ENCODE measurements around the gene SSTR3.

The SSTR3 gene

GRCh38 chr22:37229012-37229804, 16.9 kb upstream of the SSTR3 start:
- no peak for DNase-seq (ENCODE audit: low read depth, low spot score)

GRCh38 chr22:37228106-37229011, 16.1 kb upstream of the SSTR3 start:
- DNase-seq (ENCODE audit: low read depth, low spot score) = no peak

- no peak for DNase-seq (ENCODE audit: low read depth, low spot score)
Measured at GRCh38 chr22:37226514-37226913, 14.2 kb upstream of the SSTR3 start.

DNA sequence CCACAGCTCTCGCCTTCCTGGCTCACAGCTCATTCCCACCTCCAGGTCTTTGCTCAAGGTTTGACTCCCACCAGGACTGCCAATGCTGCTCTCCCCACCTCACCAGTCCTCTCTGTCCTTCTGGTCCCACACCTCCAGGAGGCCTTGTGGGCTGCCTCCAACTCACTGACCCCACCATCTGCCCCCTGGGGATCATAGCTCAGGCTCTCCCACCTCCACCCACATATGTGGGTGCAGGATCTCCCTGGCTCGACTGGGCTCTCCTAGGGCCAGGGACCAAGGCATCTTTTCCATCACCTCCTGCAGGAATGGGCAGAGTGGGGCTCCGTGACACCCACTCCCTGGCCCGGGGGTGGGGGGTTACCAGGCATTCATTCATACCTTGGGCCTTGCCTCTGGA, 13.8 kb upstream of the SSTR3 start:
- no peak for DNase-seq (ENCODE audit: low read depth, low spot score)

DNA sequence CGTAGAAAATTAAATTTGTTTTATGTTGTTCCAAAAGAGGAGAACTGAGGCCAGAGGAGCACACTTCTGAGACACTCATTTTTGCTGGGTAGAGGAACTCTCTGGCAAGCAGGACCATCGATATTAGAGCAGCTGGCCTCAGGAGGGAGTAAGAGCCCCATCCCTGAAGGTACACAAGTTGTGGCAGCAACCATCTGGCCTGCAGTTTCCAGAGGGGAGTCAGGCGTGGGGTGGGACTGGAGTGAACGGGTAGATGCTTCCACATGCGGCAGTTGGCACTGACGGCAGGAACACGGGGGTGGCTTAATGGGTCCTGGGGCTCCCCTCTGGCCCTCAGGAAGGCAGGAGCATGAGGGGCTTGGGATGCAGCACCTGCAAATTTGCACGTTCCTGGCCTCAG, 13.2 kb upstream of the SSTR3 start:
- no peak for DNase-seq (ENCODE audit: low read depth, low spot score)

DNA sequence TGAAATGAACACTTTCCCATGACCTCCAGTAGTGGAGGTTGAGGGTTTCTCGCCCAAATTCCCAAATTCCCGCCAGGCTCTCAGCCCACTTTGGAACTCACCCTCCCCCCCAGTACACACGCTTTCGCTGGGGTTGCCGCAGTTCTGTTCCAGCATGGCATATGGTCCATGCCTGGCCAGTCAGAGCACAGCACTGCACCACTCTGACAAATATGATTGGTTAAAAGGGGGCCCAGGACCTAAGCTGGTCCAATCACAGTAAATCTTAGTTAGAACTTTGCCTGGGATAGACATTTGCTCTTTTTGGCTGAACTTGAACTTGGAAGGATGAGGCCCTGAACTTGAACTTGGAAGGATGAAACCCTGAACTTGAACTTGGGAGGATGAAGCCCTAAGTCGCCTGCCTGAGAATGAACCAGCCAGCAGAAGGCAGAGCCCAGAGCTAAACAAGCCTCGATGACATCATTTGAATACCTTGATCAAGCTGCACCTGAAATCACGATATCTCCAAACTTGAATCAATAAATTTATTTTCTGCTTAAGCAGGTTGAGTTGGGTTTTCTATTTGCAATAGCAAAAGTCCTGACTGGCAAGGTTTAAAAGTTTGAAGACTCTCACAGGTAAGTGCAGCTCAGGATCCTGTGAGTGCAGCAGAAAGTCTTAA, 12.6 kb upstream of the SSTR3 start:
- DNase-seq (ENCODE audit: low read depth, low spot score) = no peak

GRCh38 chr22:37223965-37224551, 11.8 kb upstream of the SSTR3 start:
- DNase-seq (ENCODE audit: low read depth, low spot score) = no peak

GRCh38 chr22:37222440-37222971, 10.2 kb upstream of the SSTR3 start:
- no peak for DNase-seq (ENCODE audit: low read depth, low spot score)

DNA sequence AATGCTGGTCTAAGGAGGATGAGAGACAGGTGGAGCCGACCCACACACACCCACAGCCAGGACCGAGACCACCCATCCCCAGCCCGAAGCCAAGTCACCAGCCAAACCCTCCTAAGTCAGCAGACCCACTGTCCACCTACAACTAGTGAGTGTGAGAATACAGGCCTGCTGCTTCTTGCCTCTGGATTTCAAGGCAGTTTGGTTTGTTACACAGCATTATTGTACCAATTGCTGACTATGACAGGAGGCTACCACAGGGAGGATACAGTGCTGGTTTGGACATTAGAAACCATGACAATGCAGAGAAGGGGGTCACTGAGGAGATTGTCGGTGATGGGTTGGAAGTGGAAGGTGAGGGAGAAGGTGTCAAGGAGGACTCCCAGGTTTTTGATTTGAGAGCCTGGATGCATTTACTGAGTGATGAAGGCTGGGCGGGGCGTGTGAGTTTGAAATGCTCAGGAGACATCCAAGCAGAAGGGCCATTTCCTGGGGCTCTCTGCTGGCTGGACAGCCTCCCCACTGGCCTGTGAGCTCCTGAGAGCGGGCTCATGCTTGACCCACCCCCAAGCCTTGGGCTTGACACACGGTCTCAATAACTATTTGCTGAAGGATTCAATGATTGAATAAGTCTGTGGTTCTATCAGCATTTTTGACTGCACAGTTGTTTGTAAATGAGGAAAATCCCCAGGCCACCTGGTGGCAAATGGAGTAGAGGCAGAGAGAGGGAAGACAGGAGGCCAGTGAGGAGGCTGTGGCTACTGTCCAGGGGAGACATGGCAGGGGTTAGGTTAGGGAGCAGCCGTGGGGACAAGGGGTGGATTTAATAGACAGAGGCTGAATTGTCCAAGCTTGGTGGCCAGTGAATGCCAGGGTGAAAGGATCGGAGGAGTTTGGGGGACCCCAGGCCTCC, 9.4 kb upstream of the SSTR3 start:
- no peak for DNase-seq (ENCODE audit: low read depth, low spot score)

DNA sequence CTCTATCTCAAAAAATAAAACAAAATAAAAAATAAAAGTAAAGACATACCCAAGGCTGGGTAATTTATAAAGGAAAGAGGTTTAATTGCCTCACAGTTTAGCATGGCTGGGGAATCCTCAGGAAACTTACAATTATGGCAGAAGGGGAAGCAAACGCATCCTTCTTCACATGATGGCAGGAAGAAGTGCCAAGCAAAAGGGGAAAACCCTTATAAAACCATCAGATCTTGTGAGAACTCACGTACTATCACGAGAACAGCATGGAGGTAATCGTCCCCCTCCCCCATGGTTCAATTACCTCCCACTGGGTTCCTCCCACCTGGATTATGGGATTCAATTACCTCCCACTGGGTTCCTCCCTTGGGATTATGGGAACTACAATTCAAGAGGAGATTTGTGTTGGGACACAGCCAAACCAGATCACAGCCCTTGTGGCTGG, 8.3 kb upstream of the SSTR3 start:
- no peak for DNase-seq (ENCODE audit: low read depth, low spot score)

GRCh38 chr22:37219533-37219932, 7.3 kb upstream of the SSTR3 start:
- DNase-seq (ENCODE audit: low read depth, low spot score) = no peak

- DNase-seq (ENCODE audit: low read depth, low spot score) = no peak
Measured at GRCh38 chr22:37218771-37219411, 6.6 kb upstream of the SSTR3 start.

DNA sequence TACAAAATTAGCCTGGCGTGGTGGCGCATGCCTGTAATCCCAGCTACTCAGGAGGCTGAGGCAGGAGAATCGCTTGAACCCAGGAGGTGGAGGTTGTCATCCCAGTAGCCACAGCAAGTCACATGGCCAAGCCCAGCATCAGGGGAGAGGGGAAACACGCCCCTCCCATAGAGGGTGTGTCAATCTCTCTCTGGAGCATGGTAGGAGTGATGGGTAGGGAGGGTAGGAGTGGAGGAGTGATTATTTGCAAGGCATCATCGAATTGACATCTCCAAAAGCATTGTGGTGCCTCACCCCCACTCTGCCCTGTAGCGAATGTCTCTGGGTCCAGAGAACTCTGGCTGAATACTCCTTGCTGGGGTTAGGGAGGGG, 6.1 kb upstream of the SSTR3 start:
- no peak for DNase-seq (ENCODE audit: low read depth, low spot score)

DNA sequence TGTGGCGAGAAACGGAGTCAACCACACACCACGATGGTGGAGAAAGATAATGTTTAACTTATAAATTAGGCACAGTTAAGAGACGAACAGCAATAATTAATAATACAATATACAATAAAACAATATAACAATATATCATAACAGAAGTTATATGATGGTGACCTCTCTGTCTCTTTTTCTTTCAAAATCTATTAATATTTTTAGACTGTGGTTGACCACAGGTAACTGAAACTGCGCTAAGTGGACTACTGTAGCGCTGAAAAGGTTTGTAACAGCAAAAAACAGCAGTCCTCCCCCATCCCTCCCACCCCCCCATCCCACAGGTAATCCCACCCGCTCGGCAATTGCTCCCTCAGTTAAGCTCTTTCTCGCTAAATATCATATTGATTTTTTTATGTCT, 3.6 kb upstream of the SSTR3 start:
- DNase-seq (ENCODE audit: low read depth, low spot score) = no peak

- DNase-seq (ENCODE audit: low read depth, low spot score) = no peak
Measured at GRCh38 chr22:37214731-37215030, 2.4 kb upstream of the SSTR3 start.

GRCh38 chr22:37213941-37214730, 1.9 kb upstream of the SSTR3 start:
- DNase-seq (ENCODE audit: low read depth, low spot score) = no peak

- no peak for DNase-seq (ENCODE audit: low read depth, low spot score)
Measured at GRCh38 chr22:37213218-37213855, 1.1 kb upstream of the SSTR3 start.

DNA sequence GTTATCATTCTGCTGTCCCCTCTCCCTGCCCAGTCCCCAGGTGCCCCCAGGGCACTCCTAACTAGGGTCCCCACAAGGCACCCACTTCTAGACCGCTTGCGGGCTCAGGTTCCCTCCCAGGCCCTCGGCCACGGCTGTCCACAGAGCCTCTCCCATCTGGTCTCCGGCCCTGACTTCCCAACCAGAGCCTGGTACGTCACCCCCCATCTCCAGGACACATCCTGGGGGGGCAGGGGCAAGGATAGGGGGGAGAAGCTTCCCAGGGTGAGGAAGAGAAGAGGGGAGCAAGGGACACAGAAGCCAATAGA, 457 bp downstream of the SSTR3 start:
- DNase-seq (ENCODE audit: low read depth, low spot score) = no peak

All from brain pericyte (primary cell).